Measurements from ENCODE around the gene ADAM12. TPM values are rescaled to one million over a fixed set of nuclear protein-coding genes. Genes with fewer than 3 reads are reported as not detected.

Gene ADAM12
- total and polyA plus RNA-seq, 2 of the 13 experiments (the other 11 are each of a cell fraction or from before 2014, with no cell fraction given): not detected

DNA sequence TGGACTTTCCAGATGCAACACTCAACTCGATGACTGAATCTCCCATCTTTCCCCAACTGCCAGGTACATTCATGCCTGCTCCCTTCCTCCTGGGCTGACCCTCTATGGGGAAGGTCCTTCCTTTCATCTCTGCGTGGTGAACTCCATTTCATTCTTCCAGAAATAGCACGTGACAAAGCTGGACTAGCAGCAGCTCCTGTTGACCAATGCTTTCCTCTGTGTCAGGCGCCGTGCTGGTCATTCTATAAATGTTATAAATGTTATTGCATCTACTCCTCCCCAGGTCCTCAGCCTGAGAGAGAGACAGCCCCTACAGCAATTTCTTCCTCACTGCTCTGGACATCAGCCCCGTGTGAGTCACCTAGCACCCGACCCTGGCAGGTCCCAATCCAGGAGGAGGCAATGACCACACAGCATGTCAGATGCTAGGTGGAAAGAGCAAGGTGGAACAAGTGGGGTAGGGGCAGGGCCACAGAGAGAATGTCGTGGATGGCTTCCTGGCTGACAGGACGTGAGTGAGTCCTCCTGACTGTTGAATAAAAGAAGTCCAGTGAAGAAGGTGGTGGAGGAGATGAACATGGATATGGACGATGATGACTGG lies 178.1 kb downstream of the ADAM12 start:
- ATAC-seq (no peak), FAIRE-seq (no peak), DNase-seq (ENCODE audit: low spot score) (no peak)
- Histone ChIP-seq H3K9ac (ENCODE audit: insufficient read depth, low read depth, low read length) (no peak overlapping the region), H3K36me3 (replicated peaks in 1 of 2; ENCODE audit: control insufficient read depth in 1 of 2, insufficient read depth in 2 of 2, low read length in 2 of 2) (no peaks in the 10 kb centered on the region), H3K9me3 (ENCODE audit: low read length) (no peaks in the 10 kb centered on the region), H3K27ac (ENCODE audit: extremely low read length, insufficient read depth, low read length) (no peak overlapping the region), H4K20me1 (ENCODE audit: insufficient read depth, low read length) (no peaks in the 10 kb centered on the region), H3K4me1 (ENCODE audit: insufficient read depth, low read length) (no peaks in the 10 kb centered on the region), H2AFZ (ENCODE audit: low read length) (no peak overlapping the region), H3K4me3 (replicated peaks in 1 of 3; ENCODE audit: insufficient read depth in 1 of 3, low read depth in 2 of 3, low read length in 3 of 3) (no peak overlapping the region), H3K27me3 (ENCODE audit: control insufficient read depth in 1 of 2, insufficient read depth in 2 of 2, low read length in 2 of 2) (no peaks in the 10 kb centered on the region), H3K4me2 (ENCODE audit: low read depth, low read length) (no peak overlapping the region), H3K79me2 (ENCODE audit: insufficient read depth, low read length) (no peaks in the 10 kb centered on the region)
- in situ Hi-C loops (cut with HindIII; ENCODE audit: extremely low pct_ligation_motif_present, low pct_unique_long_range_greater_than_20kb): no loop called here
- POLR2A ChIA-PET: no interaction called here
- TF ChIP-seq SETDB1 (CRISPR knock-in tag; IDR thresholded peaks at IDR 0.05; ENCODE audit: borderline replicate concordance) (no peak), SIN3B (IDR thresholded peaks at IDR 0.05; ENCODE audit: low read length) (no peak)
- 3% methylated on average over 10 of the region's 10 CpGs for WGBS (ENCODE audit: low lambda C conversion rate)
- no TSS peak for BruUV-seq (replicated peaks)
- intact Hi-C loops (cut with micrococcal nuclease; ENCODE audit: unreplicated experiment): no loop called here
- CTCF ChIA-PET (ENCODE audit: low intra/inter-chr PET ratio, low total read pairs): no interaction called here

DNA sequence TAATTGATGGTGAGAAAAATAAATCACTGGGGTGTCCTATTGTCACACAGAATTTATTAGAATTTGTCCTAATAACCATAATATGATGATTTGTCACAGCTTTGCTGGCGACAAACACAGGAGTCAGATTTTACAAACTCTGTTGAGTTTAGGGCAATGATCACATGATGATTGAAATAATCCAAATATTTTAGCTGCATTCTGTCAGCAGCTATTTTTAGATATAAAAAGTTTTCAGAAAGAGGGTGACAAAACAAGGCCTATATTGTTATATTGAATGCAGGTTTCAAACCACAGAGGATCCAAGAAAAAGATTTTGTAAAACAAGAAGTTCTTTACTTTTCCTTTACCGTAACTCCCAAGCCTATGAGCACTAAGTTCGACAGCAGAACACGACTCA lies 178.8 kb downstream of the ADAM12 start:
- 1% methylated on average over 4 of the region's 4 CpGs for WGBS (ENCODE audit: low lambda C conversion rate)
- Histone ChIP-seq H3K9ac (ENCODE audit: insufficient read depth, low read depth, low read length) (no peak overlapping the region), H3K27me3 (ENCODE audit: control insufficient read depth in 1 of 2, insufficient read depth in 2 of 2, low read length in 2 of 2) (no peaks in the 10 kb centered on the region), H3K79me2 (ENCODE audit: insufficient read depth, low read length) (no peaks in the 10 kb centered on the region), H3K4me3 (replicated peaks in 1 of 3; ENCODE audit: insufficient read depth in 1 of 3, low read depth in 2 of 3, low read length in 3 of 3) (no peak overlapping the region), H3K36me3 (replicated peaks in 1 of 2; ENCODE audit: control insufficient read depth in 1 of 2, insufficient read depth in 2 of 2, low read length in 2 of 2) (no peaks in the 10 kb centered on the region), H3K4me2 (ENCODE audit: low read depth, low read length) (no peak overlapping the region), H2AFZ (ENCODE audit: low read length) (no peak overlapping the region), H4K20me1 (ENCODE audit: insufficient read depth, low read length) (no peaks in the 10 kb centered on the region), H3K9me3 (ENCODE audit: low read length) (no peaks in the 10 kb centered on the region), H3K27ac (ENCODE audit: extremely low read length, insufficient read depth, low read length) (no peak overlapping the region), H3K4me1 (ENCODE audit: insufficient read depth, low read length) (no peaks in the 10 kb centered on the region)
- ChIA-PET CTCF (ENCODE audit: low intra/inter-chr PET ratio, low total read pairs) (no interaction called here), POLR2A (no interaction called here)
- intact Hi-C loops (cut with micrococcal nuclease; ENCODE audit: unreplicated experiment): no loop called here
- in situ Hi-C loops (cut with HindIII; ENCODE audit: extremely low pct_ligation_motif_present, low pct_unique_long_range_greater_than_20kb): no loop called here
- DNase-seq (ENCODE audit: low spot score): no peak
- no peak for ATAC-seq
- BruUV-seq (replicated peaks): no TSS peak
- no peak for FAIRE-seq
- TF ChIP-seq, protein P1, sequence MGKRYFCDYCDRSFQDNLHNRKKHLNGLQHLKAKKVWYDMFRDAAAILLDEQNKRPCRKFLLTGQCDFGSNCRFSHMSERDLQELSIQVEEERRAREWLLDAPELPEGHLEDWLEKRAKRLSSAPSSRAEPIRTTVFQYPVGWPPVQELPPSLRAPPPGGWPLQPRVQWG (CRISPR knock-in tag; IDR thresholded peaks at IDR 0.05; ENCODE audit: borderline replicate concordance, low read depth): no peak
- TF ChIP-seq KMT2A (CRISPR knock-in tag; IDR thresholded peaks at IDR 0.05) (no peak), RBM39 (IDR thresholded peaks at IDR 0.05; ENCODE audit: low read depth, low read length, poor library complexity, severe bottlenecking) (no peak), ARNTL (CRISPR knock-in tag; IDR thresholded peaks at IDR 0.05) (no peak), RARA (CRISPR knock-in tag; IDR thresholded peaks at IDR 0.05) (no peak), ZNF572 (CRISPR knock-in tag; IDR thresholded peaks at IDR 0.05) (no peak), NAIF1 (CRISPR knock-in tag; IDR thresholded peaks at IDR 0.05; ENCODE audit: borderline replicate concordance) (no peak), BORCS8-MEF2B (CRISPR knock-in tag; IDR thresholded peaks at IDR 0.05) (no peak), NR2C2 (CRISPR knock-in tag; IDR thresholded peaks at IDR 0.05; ENCODE audit: borderline replicate concordance) (no peak), ZIK1 (CRISPR knock-in tag; IDR thresholded peaks at IDR 0.05; ENCODE audit: borderline replicate concordance, low read depth) (no peak), ZNF143 (CRISPR knock-in tag; IDR thresholded peaks at IDR 0.05) (no peak), RFXANK (CRISPR knock-in tag; IDR thresholded peaks at IDR 0.05) (no peak), NCOA5 (CRISPR knock-in tag; IDR thresholded peaks at IDR 0.05) (no peak), CBX5 (CRISPR knock-in tag; IDR thresholded peaks at IDR 0.05; ENCODE audit: borderline replicate concordance) (no peak)
- TF ChIP-seq, protein P2, sequence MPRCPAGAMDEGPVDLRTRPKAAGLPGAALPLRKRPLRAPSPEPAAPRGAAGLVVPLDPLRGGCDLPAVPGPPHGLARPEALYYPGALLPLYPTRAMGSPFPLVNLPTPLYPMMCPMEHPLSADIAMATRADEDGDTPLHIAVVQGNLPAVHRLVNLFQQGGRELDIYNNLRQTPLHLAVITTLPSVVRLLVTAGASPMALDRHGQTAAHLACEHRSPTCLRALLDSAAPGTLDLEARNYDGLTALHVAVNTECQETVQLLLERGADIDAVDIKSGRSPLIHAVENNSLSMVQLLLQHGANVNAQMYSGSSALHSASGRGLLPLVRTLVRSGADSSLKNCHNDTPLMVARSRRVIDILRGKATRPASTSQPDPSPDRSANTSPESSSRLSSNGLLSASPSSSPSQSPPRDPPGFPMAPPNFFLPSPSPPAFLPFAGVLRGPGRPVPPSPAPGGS (CRISPR knock-in tag; IDR thresholded peaks at IDR 0.05): no peak
- TF ChIP-seq, protein P3, sequence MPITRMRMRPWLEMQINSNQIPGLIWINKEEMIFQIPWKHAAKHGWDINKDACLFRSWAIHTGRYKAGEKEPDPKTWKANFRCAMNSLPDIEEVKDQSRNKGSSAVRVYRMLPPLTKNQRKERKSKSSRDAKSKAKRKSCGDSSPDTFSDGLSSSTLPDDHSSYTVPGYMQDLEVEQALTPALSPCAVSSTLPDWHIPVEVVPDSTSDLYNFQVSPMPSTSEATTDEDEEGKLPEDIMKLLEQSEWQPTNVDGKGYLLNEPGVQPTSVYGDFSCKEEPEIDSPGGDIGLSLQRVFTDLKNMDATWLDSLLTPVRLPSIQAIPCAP (CRISPR knock-in tag; IDR thresholded peaks at IDR 0.05; ENCODE audit: low read depth): no peak
